ENCODE results near the gene BCAR1. TPM values are rescaled to one million over a fixed set of nuclear protein-coding genes. Genes with fewer than 3 reads are reported as not detected.

BCAR1 gene
- total RNA-seq: under 1 TPM in 1 of 2 experiments, not detected in 1; 0.04 TPM

GRCh38 chr16:75251280-75252048, at the start of gene BCAR1:
Gene BCAR1 (minus strand): TSS chr16:75251624. CDS start chr16:75251482, 142 bp downstream.
- Mint-ChIP-seq H3K9me3 (no peaks in the 10 kb centered on the region), H3K4me3 (no peak within 1 kb of the TSS), H3K36me3 (ENCODE audit: low read depth) (no peaks in the 10 kb centered on the region), H3K27me3 (peaks cover 47% of the 10 kb centered on the region), H3K4me1 (peaks cover 2% of the 10 kb centered on the region), H3K27ac (peak within 1 kb of the TSS; percentile 36)
- DNase-seq: no peak
- POLR2A ChIA-PET: no interaction called here
- CTCF ChIA-PET: interaction anchor here (0.5 kb wide), 1 partner anchor 344 kb away, joined by 3 read pairs; no protein-coding TSS in a partner anchor

- H3K27ac Mint-ChIP-seq: no peak overlapping the region
- peaks cover 37% of the 10 kb centered on the region for H3K36me3 Mint-ChIP-seq (ENCODE audit: low read depth)
- H3K27me3 Mint-ChIP-seq: peaks cover 4% of the 10 kb centered on the region
- no peak overlapping the region for H3K4me3 Mint-ChIP-seq
- ChIA-PET POLR2A (no interaction called here), CTCF (no interaction called here)
- no peak for DNase-seq
- H3K4me1 Mint-ChIP-seq: no peaks in the 10 kb centered on the region
- H3K9me3 Mint-ChIP-seq: no peaks in the 10 kb centered on the region
These were observed 46.8 kb upstream of the BCAR1 start for GRCh38 chr16:75298267-75298666.

GRCh38 chr16:75296606-75297005, 45.2 kb upstream of the BCAR1 start:
- Mint-ChIP-seq H3K9me3 (no peaks in the 10 kb centered on the region), H3K27ac (no peak overlapping the region), H3K4me1 (no peaks in the 10 kb centered on the region), H3K27me3 (peaks cover 8% of the 10 kb centered on the region), H3K36me3 (ENCODE audit: low read depth) (peaks cover 45% of the 10 kb centered on the region), H3K4me3 (no peak overlapping the region)
- no peak for DNase-seq
- ChIA-PET POLR2A (no interaction called here), CTCF (interaction anchor here (0.6 kb wide), 1 partner anchor 77 kb away, joined by 3 read pairs; no protein-coding TSS in a partner anchor)

GRCh38 chr16:75294773-75295459, 43.5 kb upstream of the BCAR1 start:
- no peak for DNase-seq
- Mint-ChIP-seq H3K4me3 (no peak overlapping the region), H3K9me3 (no peaks in the 10 kb centered on the region), H3K4me1 (no peaks in the 10 kb centered on the region), H3K27ac (no peak overlapping the region), H3K27me3 (peaks cover 15% of the 10 kb centered on the region), H3K36me3 (ENCODE audit: low read depth) (peaks cover 42% of the 10 kb centered on the region)
- ChIA-PET CTCF (no interaction called here), POLR2A (no interaction called here)

GRCh38 chr16:75293772-75294171, 42.3 kb upstream of the BCAR1 start:
- Mint-ChIP-seq H3K27ac (no peak overlapping the region), H3K4me1 (peaks cover 6% of the 10 kb centered on the region), H3K36me3 (ENCODE audit: low read depth) (peaks cover 39% of the 10 kb centered on the region), H3K4me3 (no peak overlapping the region), H3K9me3 (no peaks in the 10 kb centered on the region), H3K27me3 (peaks cover 17% of the 10 kb centered on the region)
- no peak for DNase-seq
- POLR2A ChIA-PET: no interaction called here
- CTCF ChIA-PET: interaction anchor here (0.9 kb wide), 1 partner anchor 27 kb away, joined by 3 read pairs; no protein-coding TSS in a partner anchor

GRCh38 chr16:75293173-75293572, 41.7 kb upstream of the BCAR1 start:
- H3K4me3 Mint-ChIP-seq: no peak overlapping the region
- H3K27ac Mint-ChIP-seq: no peak overlapping the region
- CTCF ChIA-PET: interaction anchor here (0.9 to 1.5 kb wide), 2 partner anchors 10 to 26 kb away, joined by 3 to 7 read pairs; no protein-coding TSS in a partner anchor

GRCh38 chr16:75292691-75293090, 41.3 kb upstream of the BCAR1 start:
- Mint-ChIP-seq H3K36me3 (ENCODE audit: low read depth) (peaks cover 38% of the 10 kb centered on the region), H3K4me1 (peaks cover 17% of the 10 kb centered on the region), H3K27ac (no peak overlapping the region), H3K9me3 (no peaks in the 10 kb centered on the region), H3K4me3 (no peak overlapping the region), H3K27me3 (peaks cover 24% of the 10 kb centered on the region)
- DNase-seq: no peak
- ChIA-PET CTCF (interaction anchor here (1.5 kb wide), 1 partner anchor 10 kb away, joined by 7 read pairs; no protein-coding TSS in a partner anchor), POLR2A (no interaction called here)

More at GRCh38 chr16:75293173-75293572, 41.7 kb upstream of the BCAR1 start:
- DNase-seq: no peak
- Mint-ChIP-seq H3K9me3 (no peaks in the 10 kb centered on the region), H3K4me1 (peaks cover 12% of the 10 kb centered on the region), H3K27me3 (peaks cover 23% of the 10 kb centered on the region), H3K36me3 (ENCODE audit: low read depth) (peaks cover 42% of the 10 kb centered on the region)
- POLR2A ChIA-PET: no interaction called here

GRCh38 chr16:75289189-75289588, 37.8 kb upstream of the BCAR1 start:
- Mint-ChIP-seq H3K4me1 (peaks cover 23% of the 10 kb centered on the region), H3K27ac (no peak overlapping the region), H3K27me3 (peaks cover 51% of the 10 kb centered on the region), H3K9me3 (no peaks in the 10 kb centered on the region), H3K36me3 (ENCODE audit: low read depth) (peaks cover 45% of the 10 kb centered on the region), H3K4me3 (no peak overlapping the region)
- ChIA-PET CTCF (no interaction called here), POLR2A (no interaction called here)
- DNase-seq: no peak

GRCh38 chr16:75288596-75289120, 37.2 kb upstream of the BCAR1 start:
- Mint-ChIP-seq H3K27me3 (peaks cover 47% of the 10 kb centered on the region), H3K4me1 (peaks cover 23% of the 10 kb centered on the region), H3K9me3 (no peaks in the 10 kb centered on the region), H3K4me3 (peak overlapping the region; percentile 40), H3K36me3 (ENCODE audit: low read depth) (peaks cover 40% of the 10 kb centered on the region), H3K27ac (peak overlapping the region; percentile 2)
- ChIA-PET CTCF (no interaction called here), POLR2A (no interaction called here)
- DNase-seq: peak; percentile 84

- Mint-ChIP-seq H3K27me3 (peaks cover 47% of the 10 kb centered on the region), H3K27ac (peak overlapping the region; percentile 2), H3K9me3 (no peaks in the 10 kb centered on the region), H3K36me3 (ENCODE audit: low read depth) (peaks cover 37% of the 10 kb centered on the region), H3K4me1 (peaks cover 23% of the 10 kb centered on the region), H3K4me3 (peak overlapping the region; percentile 40)
- ChIA-PET CTCF (no interaction called here), POLR2A (no interaction called here)
- no peak for DNase-seq
These were observed 36.8 kb upstream of the BCAR1 start for GRCh38 chr16:75288181-75288580.

GRCh38 chr16:75287708-75288107, 36.3 kb upstream of the BCAR1 start:
- Mint-ChIP-seq H3K4me1 (peaks cover 23% of the 10 kb centered on the region), H3K27me3 (peaks cover 48% of the 10 kb centered on the region), H3K4me3 (no peak overlapping the region), H3K36me3 (ENCODE audit: low read depth) (peaks cover 32% of the 10 kb centered on the region), H3K27ac (no peak overlapping the region), H3K9me3 (no peaks in the 10 kb centered on the region)
- ChIA-PET CTCF (no interaction called here), POLR2A (no interaction called here)
- no peak for DNase-seq

- Mint-ChIP-seq H3K27ac (no peak overlapping the region), H3K9me3 (no peaks in the 10 kb centered on the region), H3K4me3 (no peak overlapping the region), H3K36me3 (ENCODE audit: low read depth) (peaks cover 19% of the 10 kb centered on the region), H3K27me3 (peaks cover 54% of the 10 kb centered on the region), H3K4me1 (peaks cover 23% of the 10 kb centered on the region)
- DNase-seq: no peak
- ChIA-PET CTCF (no interaction called here), POLR2A (no interaction called here)
These were observed 35.0 kb upstream of the BCAR1 start for GRCh38 chr16:75286389-75286788.

Data from activated CD4-positive, alpha-beta T cell treated with anti-CD3 and anti-CD28 coated beads, Interleukin-2, amount 10 ng/mL, durations not matched to agents 7 days and 5 days (primary cell).